OCI-LY3 (cell line): ENCODE results near the gene NXN.

Experiments used
- H2AFZ ChIP-seq: fragments of 200-600, 300-600 bp; shearing (Covaris generic); 2 replicates; pipeline ENCODE4 v1.6.0; 2014; ENCODE audit warnings: antibody characterized with exemption, low read depth, low read length
- H3K27ac ChIP-seq: fragments of 200-600, 300-600 bp; sonication (generic); 2 replicates; pipeline ENCODE4 v1.5.1; 2014; ENCODE audit warnings: mild to moderate bottlenecking, low read length, moderate library complexity, mixed read lengths
- H3K27me3 ChIP-seq: fragments of 200-600, 300-600 bp; sonication (generic); 2 replicates; pipeline ENCODE4 v1.6.1; 2014; ENCODE audit warnings: low read depth, low read length, mixed read lengths
- H3K36me3 ChIP-seq: fragments of 200-600, 300-600 bp; sonication (generic); replicated peaks from 2 replicates; pipeline ENCODE3; 2014; ENCODE audit warnings: low read depth, low read length, mixed read lengths
- H3K4me1 ChIP-seq: fragments of 300-600, 200-600 bp; sonication (generic); 2 replicates; pipeline ENCODE4 v1.6.1; 2014; ENCODE audit warnings: low read length, mixed read lengths
- H3K4me2 ChIP-seq: fragments of 200-600, 300-600 bp; sonication (generic); 2 replicates; pipeline ENCODE4 v1.6.1; 2014; ENCODE audit warnings: low read length, mixed read lengths
- H3K4me3 ChIP-seq: fragments of 300-600, 200-600 bp; sonication (generic); 2 replicates; pipeline ENCODE4 v1.5.1; 2014; ENCODE audit warnings: antibody characterized with exemption, mild to moderate bottlenecking, low read length, moderate library complexity
- H3K79me2 ChIP-seq: fragments of 300-600, 200-600 bp; shearing (Covaris generic); 2 replicates; pipeline ENCODE4 v1.6.1; 2014; ENCODE audit warnings: mild to moderate bottlenecking, low read length, mixed read lengths
- H3K9ac ChIP-seq: fragments of 300-600, 200-600 bp; shearing (Covaris generic); 2 replicates; pipeline ENCODE4 v1.6.0; 2014; ENCODE audit warnings: mild to moderate bottlenecking, low read length, moderate library complexity
- H3K9me3 ChIP-seq: fragments of 200-600, 300-600 bp; shearing (Covaris generic); 2 replicates; pipeline ENCODE4 v1.6.1; 2014; ENCODE audit warnings: low read length, mixed read lengths; ENCODE audit not compliant: insufficient read depth
- H4K20me1 ChIP-seq: fragments of 200-600, 300-600 bp; sonication (generic); 2 replicates; pipeline ENCODE4 v1.6.1; 2016; ENCODE audit warnings: low read length, mixed read lengths; ENCODE audit not compliant: insufficient read depth
- EZH2phosphoT487 ChIP-seq: fragments of 200-600 bp; shearing (Covaris generic); IDR thresholded peaks from 2 replicates; pipeline ENCODE4 v1.6.1; 2018; ENCODE audit warnings: antibody characterized with exemption, mixed run types, low read depth
- TF ChIP-seq, protein P1 (sequence below): fragments of 200-600, 300-600 bp; sonication (generic); IDR thresholded peaks from 2 replicates; pipeline ENCODE4 v1.5.1; 2014; ENCODE audit warnings: antibody characterized with exemption, low read length, low read depth

Gene NXN

DNA sequence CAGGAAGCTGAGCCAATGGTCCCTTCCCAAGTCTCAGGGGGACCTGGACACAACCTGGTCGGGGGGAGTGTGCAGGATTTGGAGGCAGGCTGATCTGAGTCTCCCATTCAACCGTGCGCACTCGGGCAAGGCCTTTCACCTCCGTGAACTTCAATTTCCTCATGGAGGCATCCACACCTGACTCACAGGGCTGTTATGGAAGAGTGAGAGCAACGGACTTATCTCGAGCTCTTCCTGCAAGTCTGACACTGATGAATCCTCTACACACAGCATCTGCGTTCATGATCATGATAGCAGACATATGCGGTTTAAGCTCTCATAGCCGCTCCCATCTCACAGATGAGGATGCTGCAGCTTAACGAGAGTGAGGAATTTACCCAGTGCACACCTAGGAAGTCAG is 39.0 kb upstream of the NXN start:
- Histone ChIP-seq H3K4me2 (no peak overlapping the region), H4K20me1 (no peaks in the 10 kb centered on the region), H3K9me3 (no peaks in the 10 kb centered on the region), H3K9ac (no peak overlapping the region), H3K4me3 (no peak overlapping the region), H3K27me3 (no peaks in the 10 kb centered on the region), H3K4me1 (no peaks in the 10 kb centered on the region), H3K36me3 (no peaks in the 10 kb centered on the region), H3K79me2 (no peaks in the 10 kb centered on the region), H2AFZ (no peak overlapping the region), H3K27ac (no peak overlapping the region)
- TF ChIP-seq, protein P1, sequence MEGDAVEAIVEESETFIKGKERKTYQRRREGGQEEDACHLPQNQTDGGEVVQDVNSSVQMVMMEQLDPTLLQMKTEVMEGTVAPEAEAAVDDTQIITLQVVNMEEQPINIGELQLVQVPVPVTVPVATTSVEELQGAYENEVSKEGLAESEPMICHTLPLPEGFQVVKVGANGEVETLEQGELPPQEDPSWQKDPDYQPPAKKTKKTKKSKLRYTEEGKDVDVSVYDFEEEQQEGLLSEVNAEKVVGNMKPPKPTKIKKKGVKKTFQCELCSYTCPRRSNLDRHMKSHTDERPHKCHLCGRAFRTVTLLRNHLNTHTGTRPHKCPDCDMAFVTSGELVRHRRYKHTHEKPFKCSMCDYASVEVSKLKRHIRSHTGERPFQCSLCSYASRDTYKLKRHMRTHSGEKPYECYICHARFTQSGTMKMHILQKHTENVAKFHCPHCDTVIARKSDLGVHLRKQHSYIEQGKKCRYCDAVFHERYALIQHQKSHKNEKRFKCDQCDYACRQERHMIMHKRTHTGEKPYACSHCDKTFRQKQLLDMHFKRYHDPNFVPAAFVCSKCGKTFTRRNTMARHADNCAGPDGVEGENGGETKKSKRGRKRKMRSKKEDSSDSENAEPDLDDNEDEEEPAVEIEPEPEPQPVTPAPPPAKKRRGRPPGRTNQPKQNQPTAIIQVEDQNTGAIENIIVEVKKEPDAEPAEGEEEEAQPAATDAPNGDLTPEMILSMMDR: no peak
- TF ChIP-seq EZH2phosphoT487: no peak

DNA sequence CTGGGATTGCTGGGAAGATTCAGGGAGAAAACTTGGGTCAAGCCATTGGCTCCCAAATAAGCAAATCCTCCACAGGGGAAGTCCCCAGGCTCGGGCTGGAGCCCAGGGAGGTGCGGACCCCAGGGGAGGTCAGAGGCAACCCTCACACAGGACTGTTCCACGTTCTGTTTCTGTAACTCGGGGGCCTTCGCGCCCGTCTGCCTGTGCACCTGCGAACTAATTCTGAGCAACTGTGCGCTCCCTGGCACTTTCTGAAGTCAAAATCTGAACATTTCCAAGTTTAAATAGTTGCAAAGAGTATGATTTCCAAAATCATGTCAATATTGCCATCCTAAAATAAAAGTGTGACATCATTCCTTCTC is 34.1 kb upstream of the NXN start:
- Histone ChIP-seq H3K36me3 (no peaks in the 10 kb centered on the region), H2AFZ (no peak overlapping the region), H3K27me3 (no peaks in the 10 kb centered on the region), H3K4me3 (no peak overlapping the region), H3K9ac (no peak overlapping the region), H3K27ac (no peak overlapping the region), H3K9me3 (no peaks in the 10 kb centered on the region), H3K4me2 (no peak overlapping the region), H4K20me1 (no peaks in the 10 kb centered on the region), H3K79me2 (no peaks in the 10 kb centered on the region), H3K4me1 (no peaks in the 10 kb centered on the region)
- TF ChIP-seq, protein P1: no peak
- TF ChIP-seq EZH2phosphoT487: no peak

DNA sequence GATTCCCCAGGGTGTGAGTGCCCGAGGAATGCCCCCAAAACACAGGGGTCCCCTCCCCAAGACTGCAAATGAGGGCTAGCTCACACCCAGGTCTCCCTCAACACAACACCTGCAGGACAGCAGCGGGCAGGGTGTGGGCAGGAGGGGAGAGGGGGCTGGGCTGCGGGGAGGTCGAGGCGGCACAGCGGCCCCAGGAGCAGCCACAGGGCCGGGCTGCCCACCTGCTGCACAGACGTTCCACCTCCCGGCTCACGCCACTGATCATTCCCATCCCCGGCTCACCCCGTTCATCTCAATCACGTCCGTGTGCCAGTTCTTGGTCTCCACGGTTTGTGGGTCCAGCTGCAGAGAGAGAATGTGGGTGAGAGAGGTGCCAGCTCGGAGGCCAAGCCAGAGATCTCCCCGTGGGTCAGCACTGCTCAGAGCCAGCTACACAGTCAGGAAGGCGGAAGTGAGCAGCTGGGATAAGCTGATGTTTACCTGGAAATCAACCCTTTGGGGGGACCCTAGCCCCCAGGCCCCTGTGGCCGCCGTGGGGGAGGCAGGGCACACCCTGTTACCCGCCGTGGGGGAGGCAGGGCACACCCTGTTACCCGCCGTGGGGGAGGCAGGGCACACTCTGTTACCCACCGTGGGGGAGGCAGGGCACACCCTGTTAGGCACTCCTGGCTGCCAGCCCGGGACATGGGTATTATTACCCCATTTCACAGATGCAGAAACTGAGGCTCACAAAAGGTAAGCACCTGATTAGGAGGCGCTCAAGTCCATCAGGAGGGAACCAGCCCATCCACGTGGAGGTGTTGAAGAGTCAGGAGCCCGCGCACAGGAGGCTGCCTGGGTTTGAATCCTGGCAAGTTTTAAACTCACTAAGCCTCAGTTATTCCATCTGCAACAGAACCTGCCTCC is 33.5 kb upstream of the NXN start:
- Histone ChIP-seq H3K79me2 (no peaks in the 10 kb centered on the region), H3K4me2 (no peak overlapping the region), H4K20me1 (no peaks in the 10 kb centered on the region), H3K4me3 (no peak overlapping the region), H3K9me3 (no peaks in the 10 kb centered on the region), H3K36me3 (no peaks in the 10 kb centered on the region), H3K27me3 (no peaks in the 10 kb centered on the region), H3K9ac (no peak overlapping the region), H3K4me1 (no peaks in the 10 kb centered on the region), H3K27ac (no peak overlapping the region), H2AFZ (no peak overlapping the region)
- TF ChIP-seq EZH2phosphoT487: no peak
- TF ChIP-seq, protein P1: no peak

DNA sequence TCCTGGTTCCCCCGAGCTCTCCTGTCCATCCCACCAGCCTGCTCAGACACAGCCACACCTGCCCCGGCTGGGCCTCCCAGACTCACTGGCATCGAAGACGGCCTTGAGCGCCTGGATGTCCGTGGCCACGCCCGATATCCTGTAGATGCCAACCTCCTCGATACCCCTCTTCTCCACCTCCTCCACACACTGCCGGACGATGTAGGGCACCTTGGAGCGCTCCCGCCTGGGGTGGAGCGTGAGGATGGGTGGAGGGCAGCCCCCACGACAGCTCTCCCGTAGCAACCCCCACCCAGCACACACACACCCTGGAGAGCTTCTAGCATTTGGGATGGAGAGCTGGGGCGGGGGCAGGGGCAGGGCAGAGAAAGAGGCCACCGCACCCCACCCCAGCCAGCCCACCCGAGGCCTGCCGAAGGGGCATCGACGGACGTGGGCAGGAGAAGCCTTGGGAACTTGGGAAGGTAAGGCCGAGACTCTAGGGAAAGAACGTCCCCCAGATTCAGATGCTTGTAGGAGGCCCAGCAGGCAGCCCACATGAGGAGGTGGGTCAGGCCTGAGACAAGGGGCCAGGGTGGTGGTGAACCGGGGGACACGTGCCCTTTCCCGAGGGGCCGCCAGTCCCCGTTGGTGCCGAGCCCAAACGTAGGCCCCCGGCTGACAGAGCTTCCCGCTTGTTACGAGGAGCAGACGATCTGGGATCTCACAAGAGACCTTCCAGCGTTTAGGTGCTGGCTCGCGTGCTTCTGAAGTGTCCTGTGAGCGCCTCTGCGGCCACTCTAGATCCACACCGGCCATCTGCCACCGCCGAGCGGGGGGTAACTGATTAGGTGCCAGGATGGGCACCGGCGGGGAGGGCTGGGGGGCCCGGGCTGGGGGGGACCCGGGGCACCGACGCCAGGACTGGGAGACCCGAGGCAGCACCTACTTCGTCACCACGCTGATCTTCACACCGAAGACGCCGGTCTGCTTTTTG is 32.5 kb upstream of the NXN start:
- Histone ChIP-seq H3K27ac (no peak overlapping the region), H3K27me3 (no peaks in the 10 kb centered on the region), H3K4me2 (no peak overlapping the region), H3K9me3 (no peaks in the 10 kb centered on the region), H3K9ac (no peak overlapping the region), H3K79me2 (no peaks in the 10 kb centered on the region), H3K36me3 (no peaks in the 10 kb centered on the region), H2AFZ (no peak overlapping the region), H3K4me1 (no peaks in the 10 kb centered on the region), H4K20me1 (no peaks in the 10 kb centered on the region), H3K4me3 (no peak overlapping the region)
- TF ChIP-seq, protein P1: no peak
- TF ChIP-seq EZH2phosphoT487: no peak
